Gastrocnemius medialis (tissue), 4 donors: Measurements from ENCODE around the gene PRKN.

ENCODE experiments used
- POLR2A ChIP-seq, 2 donors: fragments of 450-650 bp; IDR thresholded peaks; one replicate each; pipeline ENCODE4 v1.6.1; 2017; ENCODE audit warnings: antibody characterized with exemption in 2 of 2, mild to moderate bottlenecking in 2 of 2, moderate library complexity in 2 of 2
- TF ChIP-seq, protein P1 (sequence below), 5 experiments: fragments of 450-650 bp in 3 of 5; fragments of 200-600 bp in 2 of 5; sonication (generic) in 2 of 5; IDR thresholded peaks in 4 of 5; conservative IDR thresholded peaks in 1 of 5; 1 replicate in 4 of 5; 2 replicates in 1 of 5; pipeline ENCODE4 v1.5.1; 2016 to 2019; ENCODE audit warnings: antibody characterized with exemption in 5 of 5, mild to moderate bottlenecking in 3 of 5, moderate library complexity in 3 of 5

DNA sequence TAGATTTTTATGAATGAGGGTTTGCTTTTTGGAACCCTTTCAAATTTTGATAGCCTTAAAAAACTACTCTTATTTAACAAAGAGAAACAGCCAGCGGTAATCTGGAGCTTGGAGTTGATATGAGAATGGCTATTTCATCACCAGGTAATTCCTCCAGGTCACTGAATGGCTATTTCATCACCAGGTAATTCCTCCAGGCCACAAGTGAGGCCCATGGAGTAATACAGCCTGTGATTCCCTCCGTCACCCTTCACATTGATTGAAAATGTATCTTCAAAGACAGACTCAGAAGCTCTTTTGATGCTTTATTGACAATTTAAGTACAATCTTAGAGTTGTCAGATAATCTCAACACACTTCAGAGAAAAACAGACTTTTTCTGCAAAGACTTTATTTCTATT lies 1380.4 kb downstream of the PRKN start:
- TF ChIP-seq, protein P1, sequence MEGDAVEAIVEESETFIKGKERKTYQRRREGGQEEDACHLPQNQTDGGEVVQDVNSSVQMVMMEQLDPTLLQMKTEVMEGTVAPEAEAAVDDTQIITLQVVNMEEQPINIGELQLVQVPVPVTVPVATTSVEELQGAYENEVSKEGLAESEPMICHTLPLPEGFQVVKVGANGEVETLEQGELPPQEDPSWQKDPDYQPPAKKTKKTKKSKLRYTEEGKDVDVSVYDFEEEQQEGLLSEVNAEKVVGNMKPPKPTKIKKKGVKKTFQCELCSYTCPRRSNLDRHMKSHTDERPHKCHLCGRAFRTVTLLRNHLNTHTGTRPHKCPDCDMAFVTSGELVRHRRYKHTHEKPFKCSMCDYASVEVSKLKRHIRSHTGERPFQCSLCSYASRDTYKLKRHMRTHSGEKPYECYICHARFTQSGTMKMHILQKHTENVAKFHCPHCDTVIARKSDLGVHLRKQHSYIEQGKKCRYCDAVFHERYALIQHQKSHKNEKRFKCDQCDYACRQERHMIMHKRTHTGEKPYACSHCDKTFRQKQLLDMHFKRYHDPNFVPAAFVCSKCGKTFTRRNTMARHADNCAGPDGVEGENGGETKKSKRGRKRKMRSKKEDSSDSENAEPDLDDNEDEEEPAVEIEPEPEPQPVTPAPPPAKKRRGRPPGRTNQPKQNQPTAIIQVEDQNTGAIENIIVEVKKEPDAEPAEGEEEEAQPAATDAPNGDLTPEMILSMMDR (IDR thresholded peaks at IDR 0.05 in 4 of 5, conservative IDR thresholded peaks at IDR 0.05 in 1 of 5), result no peak
- no peak for TF ChIP-seq POLR2A (IDR thresholded peaks at IDR 0.05)
